Activated T-cell treated with anti-CD3 and anti-CD28 coated beads, Interleukin-2, amount 50 U/mL, for 24 hours (primary cell): ENCODE results near the gene MMRN2.

Experiments
- DNase-seq: peaks from one replicate; pipeline ENCODE4 v3.0.0-alpha.2; 2020
- H3K27ac Mint-ChIP-seq: 2 replicates; pipeline ENCODE4 v1.8.0; 2020; ENCODE audit warnings: mild to moderate bottlenecking, mixed read lengths
- H3K27me3 Mint-ChIP-seq: 2 replicates; pipeline ENCODE4 v1.8.0; 2020; ENCODE audit warnings: mixed read lengths
- H3K36me3 Mint-ChIP-seq: 2 replicates; pipeline ENCODE4 v1.8.0; 2020; ENCODE audit warnings: low read depth, mixed read lengths
- H3K4me1 Mint-ChIP-seq: 2 replicates; pipeline ENCODE4 v1.8.0; 2020; ENCODE audit warnings: low read depth, mixed read lengths
- H3K4me3 Mint-ChIP-seq: 2 replicates; pipeline ENCODE4 v1.8.0; 2020; ENCODE audit warnings: mild to moderate bottlenecking, moderate library complexity, mixed read lengths
- H3K9me3 Mint-ChIP-seq: 2 replicates; pipeline ENCODE4 v1.8.0; 2020; ENCODE audit warnings: mixed read lengths

The MMRN2 gene

GRCh38 chr10:86974484-86974883 is 17.1 kb upstream of the MMRN2 start:
- Mint-ChIP-seq H3K36me3 (no peaks in the 10 kb centered on the region), H3K4me3 (no peak overlapping the region), H3K9me3 (no peaks in the 10 kb centered on the region), H3K4me1 (peaks cover 17% of the 10 kb centered on the region), H3K27ac (no peak overlapping the region), H3K27me3 (no peaks in the 10 kb centered on the region)
- no peak for DNase-seq

DNA sequence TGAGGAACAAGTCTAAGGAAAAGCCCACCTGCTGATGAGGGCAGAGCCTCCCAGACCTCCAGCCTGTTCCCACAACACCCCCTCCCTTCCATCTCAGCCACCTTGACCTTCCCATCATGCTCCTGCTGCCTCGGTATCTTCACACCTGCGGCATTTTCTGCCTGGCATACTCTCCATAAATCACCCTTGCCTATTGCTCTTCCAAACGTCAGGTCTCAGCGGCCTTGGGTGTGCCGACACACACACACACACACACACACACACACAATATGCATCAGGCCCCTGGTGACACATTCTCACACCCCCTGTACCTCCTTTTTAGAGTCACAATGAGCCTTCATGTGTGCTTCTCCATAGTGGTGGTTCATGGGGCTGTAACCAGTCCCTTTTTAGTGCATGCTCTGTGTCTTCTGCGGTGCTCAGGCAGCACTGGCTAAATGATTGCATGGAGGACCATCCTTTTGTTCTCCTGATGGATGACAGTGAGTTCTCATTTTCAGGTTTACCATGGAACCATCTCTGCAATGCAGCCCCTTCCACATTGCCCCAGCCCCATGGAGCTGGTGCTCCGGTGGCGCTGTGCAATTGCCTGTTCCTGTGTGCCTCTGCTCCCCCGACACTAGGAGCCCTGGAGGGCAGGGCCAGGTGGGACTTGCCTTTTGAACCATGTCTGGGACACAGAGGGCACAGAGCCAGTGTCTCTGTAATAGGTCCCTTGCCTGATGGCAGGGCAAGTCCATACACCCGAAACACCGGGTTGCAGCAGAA is 15.4 kb upstream of the MMRN2 start:
- H3K9me3 Mint-ChIP-seq: no peaks in the 10 kb centered on the region

DNA sequence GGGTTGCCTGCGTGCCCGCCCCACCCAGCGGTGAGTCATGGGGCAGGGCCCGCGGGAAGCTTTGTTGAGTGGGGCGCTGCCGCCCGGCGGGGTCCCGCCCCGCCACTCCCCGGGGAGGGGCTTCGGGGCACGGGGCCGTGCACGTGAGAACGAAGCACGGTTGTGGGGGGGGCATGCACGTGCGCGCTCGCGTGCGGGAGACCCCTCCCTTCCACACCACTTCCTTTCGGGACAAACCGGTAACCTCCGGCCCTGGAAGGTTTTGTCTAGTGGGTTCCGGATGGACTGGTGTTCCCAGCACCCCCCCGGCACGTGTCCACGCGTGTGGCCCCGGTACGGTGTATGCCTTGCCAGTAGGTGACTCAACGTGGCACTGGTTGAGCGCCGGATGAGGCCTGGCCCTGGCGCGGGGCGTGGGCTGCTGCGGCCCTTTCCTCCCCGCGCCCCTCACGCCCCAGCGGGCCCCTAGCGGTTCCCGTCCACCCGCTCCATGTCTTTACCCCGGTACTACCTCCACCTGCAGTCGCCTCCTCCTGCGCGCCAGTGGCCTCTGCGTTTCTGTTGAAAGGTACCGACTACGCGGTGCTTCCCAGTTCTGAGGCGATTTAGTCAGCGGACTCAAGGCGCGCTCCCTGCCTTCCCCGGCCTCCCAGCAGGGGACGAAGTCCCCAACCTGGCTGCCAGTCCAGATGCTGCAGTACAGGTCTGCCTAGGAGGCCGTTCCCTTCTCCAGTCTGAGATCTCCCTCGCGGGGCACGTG is 14.0 kb upstream of the MMRN2 start:
- Mint-ChIP-seq H3K27me3 (peaks cover 7% of the 10 kb centered on the region), H3K4me1 (peaks cover 32% of the 10 kb centered on the region), H3K9me3 (no peaks in the 10 kb centered on the region), H3K4me3 (peak overlapping the region; percentile 64), H3K27ac (peak overlapping the region; percentile 89), H3K36me3 (no peaks in the 10 kb centered on the region)
- peak; percentile 93 for DNase-seq

More for the DNA sequence above, 15.4 kb upstream of the MMRN2 start:
- no peaks in the 10 kb centered on the region for H3K36me3 Mint-ChIP-seq
- peak overlapping the region; percentile 4 for H3K27ac Mint-ChIP-seq
- peaks cover 7% of the 10 kb centered on the region for H3K27me3 Mint-ChIP-seq
- no peak for DNase-seq
- no peak overlapping the region for H3K4me3 Mint-ChIP-seq
- H3K4me1 Mint-ChIP-seq: peaks cover 26% of the 10 kb centered on the region

DNA sequence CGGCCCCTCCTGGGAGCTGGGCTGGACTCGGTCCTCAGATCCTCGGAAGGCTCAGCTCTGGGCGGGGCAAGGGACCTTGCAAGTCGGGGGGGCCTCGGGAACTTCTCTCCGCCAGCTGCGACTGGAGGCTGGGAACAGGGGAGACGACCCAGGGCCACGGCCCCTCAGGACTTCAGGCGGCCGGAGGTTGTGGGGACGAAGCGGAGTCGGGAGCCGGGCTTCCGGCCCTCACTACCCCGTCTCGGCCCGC is 13.5 kb upstream of the MMRN2 start:
- Mint-ChIP-seq H3K4me3 (peak overlapping the region; percentile 72), H3K9me3 (no peaks in the 10 kb centered on the region), H3K36me3 (no peaks in the 10 kb centered on the region), H3K27me3 (peaks cover 7% of the 10 kb centered on the region), H3K27ac (peak overlapping the region; percentile 80), H3K4me1 (peaks cover 38% of the 10 kb centered on the region)
- DNase-seq: no peak

GRCh38 chr10:86970162-86970981 is 13.0 kb upstream of the MMRN2 start:
- no peaks in the 10 kb centered on the region for H3K36me3 Mint-ChIP-seq
- DNase-seq: no peak
- peak overlapping the region; percentile 72 for H3K4me3 Mint-ChIP-seq
- H3K4me1 Mint-ChIP-seq: peaks cover 42% of the 10 kb centered on the region
- H3K27me3 Mint-ChIP-seq: peaks cover 7% of the 10 kb centered on the region
- H3K27ac Mint-ChIP-seq: peak overlapping the region; percentile 80
- H3K9me3 Mint-ChIP-seq: no peaks in the 10 kb centered on the region

DNA sequence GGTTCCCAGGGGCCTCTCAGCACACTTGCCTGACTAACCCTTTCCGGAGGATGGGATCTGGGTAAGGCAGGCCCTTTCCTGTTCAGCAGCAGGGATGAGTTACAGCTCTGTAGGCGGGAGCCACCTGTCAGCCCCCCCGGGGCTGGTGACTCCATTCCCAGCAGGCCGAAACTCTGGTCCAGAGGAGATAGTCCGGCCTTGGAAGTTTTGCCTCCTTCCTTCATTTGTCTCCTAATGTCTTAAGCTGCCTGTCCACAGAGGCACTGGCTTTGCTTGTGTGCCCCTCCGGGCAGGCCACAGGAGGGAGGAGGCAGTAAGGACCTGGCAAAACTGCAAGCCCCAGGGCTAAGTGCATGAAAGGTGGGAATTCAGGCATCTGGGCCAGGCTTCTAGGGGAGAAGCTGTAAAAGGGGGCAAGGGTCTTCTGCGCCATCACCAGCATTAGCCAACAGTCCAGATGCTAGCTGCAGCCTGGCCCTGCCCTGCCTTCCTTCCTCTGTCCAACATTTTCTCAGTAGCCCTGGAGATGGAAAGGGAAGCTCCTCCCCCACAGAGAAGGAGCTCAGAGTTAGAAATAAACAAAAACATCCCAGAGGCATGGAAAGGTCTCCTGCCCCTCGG is 12.1 kb upstream of the MMRN2 start:
- no peak overlapping the region for H3K27ac Mint-ChIP-seq
- no peaks in the 10 kb centered on the region for H3K36me3 Mint-ChIP-seq
- DNase-seq: no peak
- H3K9me3 Mint-ChIP-seq: no peaks in the 10 kb centered on the region
- no peak overlapping the region for H3K4me3 Mint-ChIP-seq
- peaks cover 7% of the 10 kb centered on the region for H3K27me3 Mint-ChIP-seq
- peaks cover 44% of the 10 kb centered on the region for H3K4me1 Mint-ChIP-seq

DNA sequence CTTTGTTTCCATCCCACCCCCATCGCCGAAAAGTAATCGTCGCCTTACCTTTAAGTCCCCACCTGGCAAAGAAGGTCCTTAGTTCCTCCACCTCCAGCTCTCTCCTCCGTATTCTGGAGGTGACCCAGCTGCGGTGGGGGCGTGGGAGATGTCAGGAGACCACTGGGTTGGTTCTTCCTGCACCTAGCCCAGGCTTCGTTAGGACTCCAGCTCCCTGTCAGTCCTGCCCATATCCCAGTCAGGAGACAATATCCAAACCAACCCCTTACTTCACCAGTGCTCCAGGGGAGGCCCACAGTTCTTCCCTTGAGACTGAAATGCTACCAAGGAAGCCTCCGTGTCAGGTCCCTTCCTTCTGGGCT is 11.6 kb upstream of the MMRN2 start:
- no peaks in the 10 kb centered on the region for H3K36me3 Mint-ChIP-seq
- H3K9me3 Mint-ChIP-seq: no peaks in the 10 kb centered on the region
- peaks cover 7% of the 10 kb centered on the region for H3K27me3 Mint-ChIP-seq
- H3K4me3 Mint-ChIP-seq: peak overlapping the region; percentile 23
- H3K4me1 Mint-ChIP-seq: peaks cover 44% of the 10 kb centered on the region
- DNase-seq: no peak
- H3K27ac Mint-ChIP-seq: no peak overlapping the region

DNA sequence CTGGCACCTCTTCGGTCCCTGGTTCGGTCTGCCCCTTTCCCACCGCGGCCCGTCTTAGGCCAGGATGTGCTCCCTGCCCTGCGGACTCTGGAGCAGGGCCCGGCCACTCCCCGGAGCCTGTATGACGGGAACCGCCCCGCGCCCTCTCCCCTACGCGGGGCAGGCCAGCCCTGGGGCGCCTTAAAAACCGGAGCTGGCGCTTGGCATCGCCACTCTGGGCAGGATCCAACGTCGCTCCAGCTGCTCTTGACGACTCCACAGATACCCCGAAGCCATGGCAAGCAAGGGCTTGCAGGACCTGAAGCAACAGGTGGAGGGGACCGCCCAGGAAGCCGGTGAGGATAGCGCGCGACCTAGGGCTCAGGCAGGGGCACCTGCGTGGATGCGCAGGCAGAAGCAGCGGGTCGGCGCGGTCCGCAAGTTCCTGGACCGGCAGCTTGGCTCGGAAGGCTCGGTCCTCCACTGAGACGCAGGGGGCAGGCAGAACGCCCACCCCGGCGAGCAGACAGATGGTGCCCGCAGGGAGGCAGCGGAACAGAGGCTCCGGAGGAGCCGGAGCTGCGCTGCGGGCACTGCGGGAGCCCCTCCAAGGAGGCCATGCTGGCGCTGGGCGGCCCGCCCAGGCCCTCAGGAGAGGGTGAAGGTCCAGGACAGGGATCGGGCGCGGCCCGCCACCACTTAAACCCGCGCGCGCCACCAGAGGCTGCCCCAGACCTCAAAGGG is 11.0 kb upstream of the MMRN2 start, which contains the start of gene ADIRF:
Gene ADIRF (plus strand): TSS at position 212 of the 723 bp plus-strand sequence. CDS start 63 bp downstream, at position 275.
- Mint-ChIP-seq H3K4me3 (peak within 1 kb of the TSS; percentile 23), H3K27me3 (peaks cover 7% of the 10 kb centered on the region), H3K36me3 (no peaks in the 10 kb centered on the region), H3K4me1 (peaks cover 44% of the 10 kb centered on the region), H3K9me3 (no peaks in the 10 kb centered on the region), H3K27ac (no peak within 1 kb of the TSS)
- DNase-seq: peak; percentile 52

DNA sequence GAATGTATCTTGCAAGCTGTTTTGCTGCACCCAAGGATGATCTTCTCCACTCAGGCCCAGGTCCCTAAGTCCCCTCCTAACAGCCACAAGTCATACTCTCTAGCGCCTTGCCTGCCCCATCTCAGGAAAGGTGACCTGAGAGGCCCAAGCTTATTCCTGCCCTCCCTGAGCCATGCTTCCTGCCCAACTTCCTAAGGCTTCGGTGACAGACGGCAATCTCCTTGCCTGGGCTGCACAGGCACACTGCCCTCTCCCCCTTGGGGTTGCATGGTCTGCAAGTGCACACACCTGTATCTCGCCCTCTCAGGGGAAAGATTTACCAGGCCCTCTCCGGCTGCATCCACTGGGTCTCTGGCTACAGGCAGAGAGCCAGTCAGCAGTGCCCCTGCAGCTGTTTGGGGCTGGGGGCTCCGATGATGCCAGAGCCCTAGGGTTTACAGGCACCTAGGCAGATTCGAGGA is 10.1 kb upstream of the MMRN2 start:
- Mint-ChIP-seq H3K27me3 (peaks cover 7% of the 10 kb centered on the region), H3K4me1 (peaks cover 42% of the 10 kb centered on the region), H3K27ac (no peak overlapping the region), H3K9me3 (no peaks in the 10 kb centered on the region), H3K36me3 (no peaks in the 10 kb centered on the region), H3K4me3 (no peak overlapping the region)
- DNase-seq: no peak

GRCh38 chr10:86965986-86966654 is 8.7 kb upstream of the MMRN2 start:
- Mint-ChIP-seq H3K4me1 (peaks cover 35% of the 10 kb centered on the region), H3K36me3 (no peaks in the 10 kb centered on the region), H3K27me3 (peaks cover 7% of the 10 kb centered on the region), H3K27ac (peak overlapping the region; percentile 79), H3K4me3 (peak overlapping the region; percentile 46), H3K9me3 (no peaks in the 10 kb centered on the region)
- no peak for DNase-seq

GRCh38 chr10:86964847-86965190 is 7.4 kb upstream of the MMRN2 start:
- peak; percentile 26 for DNase-seq
- no peak overlapping the region for H3K27ac Mint-ChIP-seq
- no peaks in the 10 kb centered on the region for H3K9me3 Mint-ChIP-seq
- no peaks in the 10 kb centered on the region for H3K36me3 Mint-ChIP-seq
- peaks cover 30% of the 10 kb centered on the region for H3K4me1 Mint-ChIP-seq
- H3K27me3 Mint-ChIP-seq: peaks cover 7% of the 10 kb centered on the region
- no peak overlapping the region for H3K4me3 Mint-ChIP-seq

- no peak overlapping the region for H3K27ac Mint-ChIP-seq
- H3K36me3 Mint-ChIP-seq: no peaks in the 10 kb centered on the region
- H3K4me1 Mint-ChIP-seq: peaks cover 29% of the 10 kb centered on the region
- peaks cover 5% of the 10 kb centered on the region for H3K27me3 Mint-ChIP-seq
- H3K9me3 Mint-ChIP-seq: no peaks in the 10 kb centered on the region
- no peak overlapping the region for H3K4me3 Mint-ChIP-seq
- DNase-seq: peak; percentile 28
Observed at GRCh38 chr10:86964061-86964846, 6.8 kb upstream of the MMRN2 start.

DNA sequence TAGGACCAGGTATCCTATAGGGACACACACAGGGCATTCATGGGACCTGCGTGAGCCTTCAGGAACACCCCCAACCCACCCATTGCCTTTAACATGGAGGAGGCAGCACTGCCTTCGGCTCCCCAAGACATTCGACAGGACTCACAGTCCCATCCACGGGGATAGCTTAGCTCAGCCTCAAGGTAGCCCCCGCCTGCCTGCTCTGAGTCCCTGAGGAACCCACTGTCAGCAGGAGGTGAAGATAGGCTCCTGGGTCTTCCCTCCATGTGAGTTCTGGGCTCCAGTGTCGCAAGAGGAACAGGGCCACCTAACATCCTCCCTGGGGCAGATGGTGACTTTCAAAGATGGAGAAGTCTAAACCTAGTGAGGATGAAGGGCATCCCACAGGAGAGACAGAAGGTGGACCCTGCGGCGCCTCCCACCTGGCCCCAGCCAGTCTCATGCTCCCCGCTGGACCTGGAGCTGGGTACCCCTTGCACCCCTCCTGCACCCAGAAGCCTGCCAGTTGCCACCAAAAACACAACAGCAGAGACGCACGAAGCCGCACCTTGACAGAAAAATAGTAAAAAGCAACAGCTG is 6.0 kb upstream of the MMRN2 start:
- Mint-ChIP-seq H3K4me1 (peaks cover 23% of the 10 kb centered on the region), H3K4me3 (no peak overlapping the region), H3K36me3 (no peaks in the 10 kb centered on the region), H3K9me3 (no peaks in the 10 kb centered on the region), H3K27me3 (no peaks in the 10 kb centered on the region), H3K27ac (no peak overlapping the region)
- peak; percentile 24 for DNase-seq
